GM12878 (cell line): ENCODE results near the gene TOMM5.
A peak's percentile ranks its signal among the peaks of the same experiment; 100 is the strongest.

ENCODE experiments used
- JUNB ChIP-seq: IDR thresholded peaks from 2 replicates; pipeline ENCODE4 v1.6.1; 2016; ENCODE audit warnings: antibody characterized with exemption, mild to moderate bottlenecking
- TF ChIP-seq, protein P1 (sequence below), 3 experiments: IDR thresholded peaks in 2 of 3; conservative IDR thresholded peaks in 1 of 3; 2 replicates each; pipeline ENCODE4 v1.5.1; 2011; ENCODE audit warnings: low read depth in 3 of 3, low read length in 3 of 3, mild to moderate bottlenecking in 3 of 3, control low read depth in 2 of 3, moderate library complexity in 2 of 3, inconsistent platforms in 1 of 3, mixed read lengths in 1 of 3; ENCODE audit not compliant: control insufficient read depth in 2 of 3, insufficient read depth in 1 of 3; ENCODE audit errors: extremely low read depth in 1 of 3

- TF ChIP-seq JUNB = 0 out of 2 replicates have a peak, but pooled peaks have one; percentile 36
- TF ChIP-seq, protein P1, sequence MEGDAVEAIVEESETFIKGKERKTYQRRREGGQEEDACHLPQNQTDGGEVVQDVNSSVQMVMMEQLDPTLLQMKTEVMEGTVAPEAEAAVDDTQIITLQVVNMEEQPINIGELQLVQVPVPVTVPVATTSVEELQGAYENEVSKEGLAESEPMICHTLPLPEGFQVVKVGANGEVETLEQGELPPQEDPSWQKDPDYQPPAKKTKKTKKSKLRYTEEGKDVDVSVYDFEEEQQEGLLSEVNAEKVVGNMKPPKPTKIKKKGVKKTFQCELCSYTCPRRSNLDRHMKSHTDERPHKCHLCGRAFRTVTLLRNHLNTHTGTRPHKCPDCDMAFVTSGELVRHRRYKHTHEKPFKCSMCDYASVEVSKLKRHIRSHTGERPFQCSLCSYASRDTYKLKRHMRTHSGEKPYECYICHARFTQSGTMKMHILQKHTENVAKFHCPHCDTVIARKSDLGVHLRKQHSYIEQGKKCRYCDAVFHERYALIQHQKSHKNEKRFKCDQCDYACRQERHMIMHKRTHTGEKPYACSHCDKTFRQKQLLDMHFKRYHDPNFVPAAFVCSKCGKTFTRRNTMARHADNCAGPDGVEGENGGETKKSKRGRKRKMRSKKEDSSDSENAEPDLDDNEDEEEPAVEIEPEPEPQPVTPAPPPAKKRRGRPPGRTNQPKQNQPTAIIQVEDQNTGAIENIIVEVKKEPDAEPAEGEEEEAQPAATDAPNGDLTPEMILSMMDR (IDR thresholded peaks at IDR 0.05 in 2 of 3, conservative IDR thresholded peaks at IDR 0.05 in 1 of 3; ENCODE audit: control insufficient read depth in 2 of 3, extremely low read depth in 1 of 3, insufficient read depth in 1 of 3, low read depth in 3 of 3, low read length in 3 of 3) = no peak
Measured at GRCh38 chr9:37565661-37566618, 26.5 kb downstream of the TOMM5 start.
